Erythroblast (primary cell): ENCODE data around the gene SLC4A8.

Source experiments
- GATA1 ChIP-seq: IDR thresholded peaks from 2 replicates; pipeline ENCODE4 v1.6.1; 2011; ENCODE audit warnings: low read depth, mild to moderate bottlenecking, control low read depth, low read length, moderate library complexity
- POLR2A ChIP-seq: IDR thresholded peaks from 2 replicates; pipeline ENCODE4 v1.6.1; 2011; ENCODE audit warnings: mild to moderate bottlenecking, low read length

DNA sequence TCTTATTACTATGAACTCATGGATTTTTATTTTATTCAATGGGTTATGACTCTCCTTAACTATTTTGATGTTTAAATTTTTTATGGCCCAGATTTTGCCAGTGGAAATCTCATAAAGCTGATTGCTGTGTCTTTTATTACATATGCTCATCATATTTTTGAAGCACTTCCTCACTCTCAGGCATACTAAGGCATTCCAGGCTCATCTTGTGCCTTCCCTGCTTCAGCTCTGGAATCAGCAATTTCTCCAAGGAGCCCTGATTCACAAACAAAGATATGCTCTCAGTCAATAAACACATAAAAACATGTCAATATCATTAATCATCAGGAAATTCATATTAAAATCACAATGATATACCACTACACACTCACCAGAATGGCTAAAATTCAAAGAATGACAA is 121.5 kb downstream of the SLC4A8 start:
- TF ChIP-seq POLR2A (no peak), GATA1 (no peak)
